Neural crest cell (in vitro differentiated cells): ENCODE measurements around the gene COX7A1. TPM values are rescaled to one million over a fixed set of nuclear protein-coding genes. Genes with fewer than 3 reads are reported as not detected.

Source experiments
- DNase-seq: peaks from one replicate; pipeline ENCODE4 v3.0.0; 2021; ENCODE audit warnings: low read depth, mixed read lengths, low spot score
- H3K27ac Mint-ChIP-seq: one replicate; pipeline ENCODE4 v1.8.0; 2021; ENCODE audit warnings: mild to moderate bottlenecking, mixed read lengths; ENCODE audit not compliant: unreplicated experiment
- H3K27me3 Mint-ChIP-seq: 2 replicates; pipeline ENCODE4 v1.8.0; 2021; ENCODE audit warnings: low read depth, mild to moderate bottlenecking, mixed read lengths
- H3K36me3 Mint-ChIP-seq: 2 replicates; pipeline ENCODE4 v1.8.0; 2021; ENCODE audit warnings: low read depth, mild to moderate bottlenecking, mixed read lengths
- H3K4me1 Mint-ChIP-seq: 2 replicates; pipeline ENCODE4 v1.8.0; 2021; ENCODE audit warnings: mixed read lengths
- H3K4me3 Mint-ChIP-seq: one replicate; pipeline ENCODE4 v1.8.0; 2021; ENCODE audit warnings: mild to moderate bottlenecking, mixed read lengths
- H3K9me3 Mint-ChIP-seq: 2 replicates; pipeline ENCODE4 v1.8.0; 2021; ENCODE audit warnings: mixed read lengths
- total RNA-seq: library from RNA; stranded (reverse); gene quantifications from 2 replicates; pipeline ENCODE4 v1.2.1, GENCODE V29; 2021
- TF ChIP-seq, protein P1 (sequence below): fragments of 200-600 bp; sonication (generic); conservative IDR thresholded peaks from 2 replicates; pipeline ENCODE4 v1.5.0; 2021; ENCODE audit warnings: antibody characterized with exemption, mild to moderate bottlenecking

COX7A1 gene
- total RNA-seq, 1 donor from 2014 or later = not detected

DNA sequence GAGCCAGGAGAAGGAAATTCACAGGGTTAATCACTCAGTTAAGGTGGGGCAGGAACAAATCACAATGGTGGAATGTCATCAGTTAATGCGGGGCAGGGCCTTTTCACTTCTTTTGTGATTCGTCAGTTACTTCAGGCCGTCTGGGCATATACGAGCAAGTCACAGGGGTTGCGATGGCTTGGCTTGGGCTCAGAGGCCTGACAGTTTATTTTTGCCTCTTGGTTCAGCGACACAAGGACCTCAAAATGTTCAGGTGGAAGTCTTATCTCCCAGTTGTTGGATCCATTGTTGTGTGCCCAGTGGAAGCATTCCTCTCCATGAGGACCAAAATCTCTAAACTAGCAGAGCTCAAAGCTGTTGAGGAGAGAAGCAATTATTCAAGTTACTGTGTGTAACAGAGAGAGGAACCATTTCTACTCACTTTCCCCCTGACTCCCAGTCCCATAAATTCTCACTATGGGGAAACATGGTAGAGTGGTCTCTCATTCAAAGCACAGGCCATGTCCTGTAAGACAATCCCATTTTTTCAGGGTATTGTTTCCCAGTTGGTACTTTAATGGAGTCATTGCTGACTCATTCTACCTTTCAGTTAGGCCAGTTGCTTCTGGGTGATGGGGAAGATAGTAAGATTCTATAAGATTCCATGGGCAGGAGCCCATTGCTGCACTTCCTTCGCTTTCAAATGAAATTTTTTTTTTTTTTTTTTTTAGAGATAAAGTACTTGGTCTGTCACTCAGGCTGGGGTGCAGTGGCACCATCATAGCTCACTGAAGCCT lies 8.8 kb upstream of the COX7A1 start:
- peaks cover 5% of the 10 kb centered on the region for H3K4me1 Mint-ChIP-seq
- no peak overlapping the region for H3K4me3 Mint-ChIP-seq
- peaks cover 3% of the 10 kb centered on the region for H3K36me3 Mint-ChIP-seq
- H3K27me3 Mint-ChIP-seq = no peaks in the 10 kb centered on the region
- H3K9me3 Mint-ChIP-seq = no peaks in the 10 kb centered on the region
- TF ChIP-seq, protein P1, sequence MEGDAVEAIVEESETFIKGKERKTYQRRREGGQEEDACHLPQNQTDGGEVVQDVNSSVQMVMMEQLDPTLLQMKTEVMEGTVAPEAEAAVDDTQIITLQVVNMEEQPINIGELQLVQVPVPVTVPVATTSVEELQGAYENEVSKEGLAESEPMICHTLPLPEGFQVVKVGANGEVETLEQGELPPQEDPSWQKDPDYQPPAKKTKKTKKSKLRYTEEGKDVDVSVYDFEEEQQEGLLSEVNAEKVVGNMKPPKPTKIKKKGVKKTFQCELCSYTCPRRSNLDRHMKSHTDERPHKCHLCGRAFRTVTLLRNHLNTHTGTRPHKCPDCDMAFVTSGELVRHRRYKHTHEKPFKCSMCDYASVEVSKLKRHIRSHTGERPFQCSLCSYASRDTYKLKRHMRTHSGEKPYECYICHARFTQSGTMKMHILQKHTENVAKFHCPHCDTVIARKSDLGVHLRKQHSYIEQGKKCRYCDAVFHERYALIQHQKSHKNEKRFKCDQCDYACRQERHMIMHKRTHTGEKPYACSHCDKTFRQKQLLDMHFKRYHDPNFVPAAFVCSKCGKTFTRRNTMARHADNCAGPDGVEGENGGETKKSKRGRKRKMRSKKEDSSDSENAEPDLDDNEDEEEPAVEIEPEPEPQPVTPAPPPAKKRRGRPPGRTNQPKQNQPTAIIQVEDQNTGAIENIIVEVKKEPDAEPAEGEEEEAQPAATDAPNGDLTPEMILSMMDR = no peak
- no peak for DNase-seq
- no peak overlapping the region for H3K27ac Mint-ChIP-seq

DNA sequence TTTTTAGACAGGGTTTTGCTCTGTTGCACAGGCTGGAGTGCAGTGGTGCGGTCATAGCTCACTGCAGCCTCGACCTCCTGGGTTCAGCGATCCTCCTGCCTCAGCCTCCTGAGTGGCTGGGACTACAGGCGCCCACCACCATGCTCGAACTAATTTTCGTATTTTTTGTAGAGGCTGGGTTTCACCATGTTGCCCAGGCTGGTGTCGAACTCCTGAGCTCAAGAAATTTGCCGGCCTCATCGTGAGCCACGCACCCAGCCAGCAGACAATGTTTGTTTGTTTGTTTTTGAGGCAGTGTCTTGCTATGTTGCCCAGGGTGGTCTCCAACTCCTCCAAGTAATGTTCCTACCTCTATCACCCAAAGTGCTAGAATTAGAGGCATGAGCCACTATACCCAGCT lies 879 bp upstream of the COX7A1 start:
- Mint-ChIP-seq H3K36me3 (no peaks in the 10 kb centered on the region), H3K27ac (no peak overlapping the region), H3K4me3 (no peak overlapping the region), H3K9me3 (no peaks in the 10 kb centered on the region), H3K27me3 (no peaks in the 10 kb centered on the region), H3K4me1 (peaks cover 14% of the 10 kb centered on the region)
- TF ChIP-seq, protein P1 = no peak
- DNase-seq = no peak

DNA sequence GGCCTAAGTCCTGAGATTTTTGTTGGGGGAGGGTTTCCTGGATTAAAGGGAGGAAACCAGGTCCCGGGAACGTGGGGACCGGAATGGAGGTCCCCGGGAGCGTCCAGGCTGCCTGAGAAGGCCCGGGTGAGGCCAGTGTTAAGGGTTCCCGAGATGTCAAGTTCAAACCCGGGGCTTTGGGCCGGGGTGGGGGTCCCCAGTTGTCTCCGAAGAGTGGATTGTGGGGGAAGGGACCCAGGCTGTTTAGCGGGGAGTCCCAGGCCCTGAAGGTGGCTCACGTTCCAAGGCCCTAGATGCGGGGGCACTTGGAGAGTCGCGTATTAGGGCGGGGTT lies 262 bp downstream of the COX7A1 start:
- Mint-ChIP-seq H3K27ac (no peak overlapping the region), H3K9me3 (no peaks in the 10 kb centered on the region), H3K4me3 (no peak overlapping the region), H3K4me1 (peaks cover 14% of the 10 kb centered on the region), H3K36me3 (peaks cover 3% of the 10 kb centered on the region), H3K27me3 (no peaks in the 10 kb centered on the region)
- no peak for DNase-seq
- TF ChIP-seq, protein P1 = no peak

DNA sequence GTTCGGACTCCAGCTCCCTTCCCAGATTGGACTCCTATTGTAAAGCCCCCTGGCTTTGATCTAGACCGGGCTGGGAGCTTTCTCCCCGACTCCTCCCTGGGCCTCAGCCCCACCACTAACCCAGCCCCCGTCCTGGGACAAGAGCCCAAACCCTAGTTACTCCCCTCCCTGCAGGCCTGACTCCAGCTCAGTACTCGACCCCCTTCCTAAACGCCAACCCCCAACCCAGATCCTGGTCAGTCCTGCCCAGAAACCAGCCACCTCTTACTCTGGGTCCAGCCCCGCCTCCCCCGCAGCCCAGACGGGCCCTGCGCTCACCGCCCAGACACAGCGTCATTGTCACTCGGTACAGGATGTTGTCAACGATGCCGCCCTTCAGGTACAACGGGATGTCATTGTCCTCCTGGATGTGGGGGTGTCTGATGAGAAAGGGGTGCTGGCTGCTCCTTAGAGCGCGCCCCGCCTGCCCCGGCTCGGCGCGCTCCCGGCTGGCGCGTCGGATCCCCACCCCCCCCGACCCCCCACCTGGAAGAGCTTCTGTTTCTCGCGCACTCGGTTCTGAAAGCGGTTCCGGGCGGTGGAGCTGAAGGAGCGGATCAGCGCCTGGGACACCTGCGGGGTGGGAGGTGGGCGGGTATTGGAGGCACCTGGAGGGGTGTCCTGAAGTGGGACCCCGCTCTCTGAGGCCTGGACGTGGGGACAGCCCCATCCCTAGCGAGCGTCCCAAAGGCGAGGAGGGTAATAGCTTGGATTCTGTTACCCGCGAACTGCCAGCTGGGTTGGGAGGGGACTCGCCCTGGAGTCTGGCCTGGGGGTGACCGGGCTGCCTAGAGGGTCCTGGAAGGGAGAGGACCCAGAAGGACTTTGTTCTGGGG lies 866 bp downstream of the COX7A1 start:
- H3K36me3 Mint-ChIP-seq = peaks cover 7% of the 10 kb centered on the region
- H3K4me3 Mint-ChIP-seq = no peak overlapping the region
- H3K4me1 Mint-ChIP-seq = peaks cover 10% of the 10 kb centered on the region
- no peak overlapping the region for H3K27ac Mint-ChIP-seq
- TF ChIP-seq, protein P1 = no peak
- H3K9me3 Mint-ChIP-seq = no peaks in the 10 kb centered on the region
- DNase-seq = no peak
- no peaks in the 10 kb centered on the region for H3K27me3 Mint-ChIP-seq

DNA sequence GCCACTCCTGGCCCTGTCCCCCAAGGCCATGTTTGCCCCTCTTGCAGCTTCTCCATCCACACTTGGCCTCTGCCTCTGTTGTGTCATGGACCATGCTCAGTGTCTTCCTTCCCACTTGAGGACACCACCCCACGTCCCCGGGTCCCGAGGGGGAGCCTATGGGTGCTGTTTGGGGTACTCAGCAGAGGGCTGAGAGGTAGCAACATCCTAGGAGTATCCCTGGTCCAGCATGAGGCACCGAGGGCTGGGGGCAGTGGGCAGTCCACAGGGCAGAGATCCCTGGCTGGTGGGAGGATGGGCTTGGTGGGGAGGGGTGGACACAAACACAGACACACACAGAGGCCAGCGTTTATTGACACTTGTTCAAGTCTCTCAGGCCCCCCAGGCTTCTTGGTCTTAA lies 1.7 kb downstream of the COX7A1 start:
- H3K36me3 Mint-ChIP-seq = peaks cover 10% of the 10 kb centered on the region
- DNase-seq = no peak
- TF ChIP-seq, protein P1 = no peak
- no peak overlapping the region for H3K4me3 Mint-ChIP-seq
- peaks cover 4% of the 10 kb centered on the region for H3K4me1 Mint-ChIP-seq
- H3K9me3 Mint-ChIP-seq = no peaks in the 10 kb centered on the region
- no peaks in the 10 kb centered on the region for H3K27me3 Mint-ChIP-seq
- H3K27ac Mint-ChIP-seq = no peak overlapping the region
